SU-DHL-6 (cell line): Measurements from ENCODE around the gene ANKS1B.

Experiments
- CTCF ChIP-seq: fragments of 200-600 bp; sonication (generic); IDR thresholded peaks from one replicate; pipeline ENCODE4 v1.5.1; 2017; ENCODE audit warnings: antibody characterized with exemption, mild to moderate bottlenecking, low read length, moderate library complexity; ENCODE audit not compliant: insufficient read depth, poor library complexity, severe bottlenecking
- EZH2phosphoT487 ChIP-seq: fragments of 200-600 bp; sonication (generic), shearing (Covaris generic); conservative IDR thresholded peaks from 2 replicates; pipeline ENCODE4 v1.6.1; 2018; ENCODE audit warnings: mild to moderate bottlenecking, antibody characterized with exemption, low read length, moderate library complexity, mixed read lengths

- TF ChIP-seq CTCF = no peak
- no peak for TF ChIP-seq EZH2phosphoT487
Measured at GRCh38 chr12:98838231-98838647, 1146.5 kb downstream of the ANKS1B start.
